Activated T-cell treated with anti-CD3 and anti-CD28 coated beads, Interleukin-2, amount 50 U/mL, for 72 hours (primary cell): ENCODE measurements around the gene GKN1. TPM values are rescaled to one million over a fixed set of nuclear protein-coding genes. Genes with fewer than 3 reads are reported as not detected.

Experiments
- ATAC-seq, 2 donors: fragments of 150-1000 bp; cut with Tn5 transposase; replicated peaks in 1 of 2; 2 replicates each; pipeline ENCODE4 v1.10.0; 2021; ENCODE audit warnings: moderate library complexity in 2 of 2, mild to moderate bottlenecking in 1 of 2
- DNase-seq, 2 donors: peaks; one replicate each; pipeline ENCODE4 v3.0.0; 2021 to 2022; ENCODE audit warnings: mixed read lengths in 1 of 2
- H3K27ac Mint-ChIP-seq: one replicate; pipeline ENCODE4 v1.8.0; 2022; ENCODE audit warnings: mild to moderate bottlenecking, moderate library complexity, mixed read lengths
- H3K27me3 Mint-ChIP-seq: one replicate; pipeline ENCODE4 v1.8.0; 2022; ENCODE audit warnings: low read depth, mixed read lengths
- H3K36me3 Mint-ChIP-seq, 2 donors: one replicate each; pipeline ENCODE4 v1.8.0; 2022; ENCODE audit warnings: mixed read lengths in 2 of 2, mild to moderate bottlenecking in 1 of 2; ENCODE audit not compliant: insufficient read depth in 2 of 2
- H3K4me1 Mint-ChIP-seq: one replicate; pipeline ENCODE4 v1.8.0; 2022; ENCODE audit warnings: low read depth, mixed read lengths
- H3K4me3 Mint-ChIP-seq, 2 donors: one replicate each; pipeline ENCODE4 v1.8.0; 2022; ENCODE audit warnings: mild to moderate bottlenecking in 2 of 2, mixed read lengths in 2 of 2, moderate library complexity in 2 of 2
- H3K9me3 Mint-ChIP-seq, 2 donors: one replicate each; pipeline ENCODE4 v1.8.0; 2022; ENCODE audit warnings: mixed read lengths in 2 of 2
- total RNA-seq, 2 donors: library from RNA; stranded (reverse); gene quantifications; one replicate each; pipeline ENCODE4 v1.2.3, GENCODE V29; 2022

Gene GKN1
- total RNA-seq, 2 donors from 2014 or later = not detected

- Mint-ChIP-seq H3K4me3 (no peak overlapping the region), H3K27ac (no peak overlapping the region), H3K9me3 (no peaks in the 10 kb centered on the region), H3K27me3 (peaks cover 14% of the 10 kb centered on the region), H3K36me3 (no peaks in the 10 kb centered on the region), H3K4me1 (no peaks in the 10 kb centered on the region)
- DNase-seq (no peak), ATAC-seq (no peak)
Observed at GRCh38 chr2:68995916-68996315, 21.5 kb downstream of the GKN1 start.

DNA sequence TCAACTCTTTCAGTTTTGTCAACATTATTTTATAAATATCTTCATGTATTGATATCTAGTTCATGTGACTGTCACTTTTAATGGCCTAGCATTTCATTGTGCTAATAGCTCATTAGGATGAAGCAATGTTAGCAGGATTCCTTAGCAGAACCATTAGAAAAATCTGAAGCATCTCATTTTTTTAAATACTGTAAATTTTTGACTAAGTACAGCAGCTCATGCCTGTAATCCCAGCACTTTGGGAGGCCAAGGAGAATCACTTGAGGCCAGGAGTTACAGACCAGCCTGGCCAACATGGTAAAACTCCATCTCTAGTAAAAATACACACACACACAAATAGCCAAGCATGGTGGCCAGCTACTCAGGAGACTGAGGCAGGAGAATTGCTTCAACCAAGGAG lies 23.0 kb downstream of the GKN1 start:
- no peaks in the 10 kb centered on the region for H3K4me1 Mint-ChIP-seq
- H3K9me3 Mint-ChIP-seq = peaks cover 4 to 8% of the 10 kb centered on the region in 2 donors
- H3K27me3 Mint-ChIP-seq = peaks cover 25% of the 10 kb centered on the region
- ATAC-seq (no peak), DNase-seq (no peak)
- no peak overlapping the region for H3K4me3 Mint-ChIP-seq
- peaks cover 2 to 3% of the 10 kb centered on the region in 2 donors for H3K36me3 Mint-ChIP-seq
- H3K27ac Mint-ChIP-seq = no peak overlapping the region

GRCh38 chr2:69001879-69002278 lies 27.4 kb downstream of the GKN1 start:
- no peak for ATAC-seq
- Mint-ChIP-seq H3K4me3 (no peak overlapping the region), H3K9me3 (peaks cover 4 to 14% of the 10 kb centered on the region in 2 donors), H3K36me3 (peaks cover 2 to 8% of the 10 kb centered on the region in 2 donors), H3K4me1 (no peaks in the 10 kb centered on the region), H3K27ac (no peak overlapping the region), H3K27me3 (peaks cover 48% of the 10 kb centered on the region)
- DNase-seq = no peak

GRCh38 chr2:69003731-69004130 lies 29.3 kb downstream of the GKN1 start:
- H3K27me3 Mint-ChIP-seq = peaks cover 63% of the 10 kb centered on the region
- H3K4me3 Mint-ChIP-seq = no peak overlapping the region

GRCh38 chr2:69007169-69007568 lies 32.7 kb downstream of the GKN1 start:
- DNase-seq = no peak
- H3K9me3 Mint-ChIP-seq = peaks cover 0 to 8% of the 10 kb centered on the region in 2 donors
- no peak overlapping the region for H3K27ac Mint-ChIP-seq
- H3K4me1 Mint-ChIP-seq = no peaks in the 10 kb centered on the region
- ATAC-seq = no peak
- peaks cover 71% of the 10 kb centered on the region for H3K27me3 Mint-ChIP-seq
- H3K36me3 Mint-ChIP-seq = peaks cover 0 to 8% of the 10 kb centered on the region in 2 donors
- no peak overlapping the region for H3K4me3 Mint-ChIP-seq

More at GRCh38 chr2:69003731-69004130, 29.3 kb downstream of the GKN1 start:
- H3K4me1 Mint-ChIP-seq = no peaks in the 10 kb centered on the region
- DNase-seq (no peak), ATAC-seq (no peak)
- peaks cover 4 to 14% of the 10 kb centered on the region in 2 donors for H3K9me3 Mint-ChIP-seq
- peaks cover 2 to 8% of the 10 kb centered on the region in 2 donors for H3K36me3 Mint-ChIP-seq
- no peak overlapping the region for H3K27ac Mint-ChIP-seq

- Mint-ChIP-seq H3K4me1 (peaks cover 3% of the 10 kb centered on the region), H3K4me3 (no peak overlapping the region), H3K9me3 (peaks cover 0 to 3% of the 10 kb centered on the region in 2 donors), H3K36me3 (peaks cover 0 to 3% of the 10 kb centered on the region in 2 donors), H3K27me3 (peaks cover 71% of the 10 kb centered on the region), H3K27ac (no peak overlapping the region)
- no peak for ATAC-seq
- no peak for DNase-seq
Observed at GRCh38 chr2:69007603-69008002, 33.2 kb downstream of the GKN1 start.

- Mint-ChIP-seq H3K27ac (no peak overlapping the region), H3K27me3 (peaks cover 85% of the 10 kb centered on the region), H3K4me3 (no peak overlapping the region), H3K4me1 (peaks cover 16% of the 10 kb centered on the region), H3K36me3 (no peaks in the 10 kb centered on the region), H3K9me3 (no peaks in the 10 kb centered on the region)
- ATAC-seq (no peak), DNase-seq (no peak)
Observed at GRCh38 chr2:69010437-69011194, 36.2 kb downstream of the GKN1 start.

DNA sequence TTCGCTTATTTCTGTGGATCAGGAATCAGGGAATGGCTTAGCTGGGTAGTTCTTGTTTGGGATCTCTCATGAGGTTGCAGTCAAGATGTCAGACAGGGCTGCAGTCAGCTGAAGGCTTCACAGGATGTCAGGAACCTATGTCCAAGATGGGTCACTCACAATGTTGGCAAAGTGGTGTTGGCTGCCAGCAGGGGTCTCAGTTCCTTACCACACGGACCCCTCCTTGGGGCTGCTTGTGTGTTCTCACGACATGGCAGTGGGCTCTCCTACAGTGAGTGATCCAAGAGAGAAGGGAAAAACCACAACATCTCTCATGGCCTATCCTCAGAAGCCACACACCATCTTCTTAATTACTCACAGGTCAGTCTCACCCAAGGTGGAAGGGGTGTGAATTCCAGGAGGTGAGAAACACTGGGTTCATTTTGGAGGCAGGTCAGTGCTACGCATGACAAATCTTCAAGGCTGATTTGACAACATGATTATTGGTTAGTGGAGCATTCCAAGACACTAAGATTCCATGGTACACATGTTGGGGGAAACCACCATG lies 37.2 kb downstream of the GKN1 start:
- H3K36me3 Mint-ChIP-seq = no peaks in the 10 kb centered on the region
- no peak for DNase-seq
- no peaks in the 10 kb centered on the region for H3K9me3 Mint-ChIP-seq
- peak overlapping the region in 1 of 2 donors; percentile 80 for H3K4me3 Mint-ChIP-seq
- peaks cover 16% of the 10 kb centered on the region for H3K4me1 Mint-ChIP-seq
- no peak for ATAC-seq
- no peak overlapping the region for H3K27ac Mint-ChIP-seq
- peaks cover 83% of the 10 kb centered on the region for H3K27me3 Mint-ChIP-seq

DNA sequence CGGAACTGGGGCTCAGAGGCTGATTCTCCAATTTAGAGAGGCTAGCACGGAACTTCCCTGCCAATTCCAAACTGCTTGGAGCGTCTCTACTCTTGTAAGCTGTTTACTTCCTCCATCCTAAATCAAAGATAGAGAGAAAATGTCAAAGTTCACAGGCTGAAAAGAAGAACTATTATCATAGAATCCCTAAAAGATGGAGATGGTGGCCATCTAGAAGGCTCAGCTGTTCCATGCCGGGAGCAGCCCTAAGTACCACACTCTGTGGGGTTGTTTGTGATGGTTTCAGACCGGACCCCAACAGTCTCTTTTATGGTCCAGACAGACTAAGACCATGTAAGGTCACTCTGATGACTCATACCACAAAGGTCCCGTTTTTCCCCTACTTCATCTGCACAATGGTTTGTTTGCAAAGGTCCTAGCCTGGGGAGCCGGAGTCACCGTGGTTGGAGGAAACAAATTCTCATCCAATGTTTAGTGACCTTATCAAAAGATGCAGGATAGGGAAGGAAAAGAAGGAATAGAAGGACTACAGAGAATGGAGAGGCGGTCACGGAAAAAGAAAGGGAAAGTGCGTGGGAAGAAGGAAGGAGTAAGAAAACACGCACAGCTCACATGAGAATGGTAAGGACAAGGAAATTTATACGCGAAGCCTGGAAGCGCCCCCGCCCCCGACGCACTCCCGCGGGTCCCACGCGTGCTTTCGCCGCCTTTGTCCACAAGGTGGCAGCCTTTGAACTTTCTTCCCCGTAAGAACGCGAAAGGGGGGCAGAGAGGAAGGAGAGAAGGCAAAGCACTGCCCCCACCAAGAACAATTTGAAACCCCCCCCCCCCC lies 38.1 kb downstream of the GKN1 start:
- ATAC-seq (peak; percentile 30 to 37), DNase-seq (peak; percentile 45 to 55)
- Mint-ChIP-seq H3K4me1 (peaks cover 16% of the 10 kb centered on the region), H3K27ac (no peak overlapping the region), H3K9me3 (no peaks in the 10 kb centered on the region), H3K36me3 (no peaks in the 10 kb centered on the region), H3K4me3 (peak overlapping the region; percentile 78 to 80), H3K27me3 (peaks cover 87% of the 10 kb centered on the region)

GRCh38 chr2:69013142-69013839 lies 38.9 kb downstream of the GKN1 start, which contains the start of gene ANTXR1:
Gene ANTXR1, plus strand, starts transcription at chr2:69013179. Its CDS starts 321 bp downstream, at chr2:69013500.
- Mint-ChIP-seq H3K9me3 (no peaks in the 10 kb centered on the region), H3K36me3 (no peaks in the 10 kb centered on the region), H3K27ac (no peak within 1 kb of the TSS), H3K27me3 (peaks cover 84% of the 10 kb centered on the region), H3K4me3 (peak within 1 kb of the TSS; percentile 78 to 80), H3K4me1 (peaks cover 16% of the 10 kb centered on the region)
- DNase-seq = peak; percentile 19 to 25
- peak; percentile 67 to 75 for ATAC-seq

GRCh38 chr2:69013840-69014821 lies 39.7 kb downstream of the GKN1 start:
- DNase-seq (peak; percentile 18 to 32), ATAC-seq (peak; percentile 68 to 73)
- peak overlapping the region; percentile 78 to 80 for H3K4me3 Mint-ChIP-seq
- no peak overlapping the region for H3K27ac Mint-ChIP-seq
- peaks cover 16% of the 10 kb centered on the region for H3K4me1 Mint-ChIP-seq
- peaks cover 84% of the 10 kb centered on the region for H3K27me3 Mint-ChIP-seq
- no peaks in the 10 kb centered on the region for H3K9me3 Mint-ChIP-seq
- H3K36me3 Mint-ChIP-seq = no peaks in the 10 kb centered on the region

DNA sequence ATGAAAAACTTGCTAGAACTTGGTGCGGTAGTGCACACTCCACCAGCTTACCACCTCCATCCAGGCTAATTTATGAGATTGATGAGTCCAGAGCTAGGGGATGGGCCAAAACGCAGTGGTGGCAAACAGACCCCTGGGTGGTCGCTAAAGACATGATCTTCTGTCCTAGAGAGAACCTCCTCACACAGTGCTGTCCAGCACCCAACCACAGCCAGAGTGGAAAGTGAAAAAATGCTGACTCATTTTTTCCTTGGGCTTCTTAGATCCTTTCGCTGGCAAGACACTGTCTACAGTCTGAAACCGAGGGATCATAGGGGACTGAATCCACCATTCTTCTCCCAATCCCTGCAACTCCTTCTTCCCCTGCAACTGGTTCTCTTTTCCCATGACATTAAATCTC lies 42.6 kb downstream of the GKN1 start:
- no peak overlapping the region for H3K27ac Mint-ChIP-seq
- no peak for ATAC-seq
- DNase-seq = no peak
- H3K9me3 Mint-ChIP-seq = no peaks in the 10 kb centered on the region
- no peak overlapping the region for H3K4me3 Mint-ChIP-seq
- H3K4me1 Mint-ChIP-seq = peaks cover 16% of the 10 kb centered on the region
- peaks cover 78% of the 10 kb centered on the region for H3K27me3 Mint-ChIP-seq
- H3K36me3 Mint-ChIP-seq = no peaks in the 10 kb centered on the region
